K562 (cell line): Measurements from ENCODE around the gene APLNR. TPM values are rescaled to one million over a fixed set of nuclear protein-coding genes. Genes with fewer than 3 reads are reported as not detected.

Experiments used
- E4F1 ChIP-seq: fragments of 250-450 bp; sonication (Bioruptor Pico); IDR thresholded peaks from 2 replicates; pipeline ENCODE4 v1.5.0; 2021; ENCODE audit warnings: mild to moderate bottlenecking, borderline replicate concordance
- EP300 ChIP-seq: IDR thresholded peaks from 2 replicates; pipeline ENCODE4 v1.6.1; 2012; ENCODE audit warnings: low read length, improper control_type of control experiment
- KHSRP ChIP-seq: fragments of 450-650 bp; IDR thresholded peaks from 2 replicates; pipeline ENCODE4 v1.6.1; 2017
- KLF10 ChIP-seq: fragments of 250-450 bp; sonication (Bioruptor Pico); IDR thresholded peaks from 2 replicates; pipeline ENCODE4 v1.6.1; 2021; ENCODE audit warnings: matching md5 sums
- KLF16 ChIP-seq: IDR thresholded peaks from 2 replicates; pipeline ENCODE4 v1.6.1; 2016; ENCODE audit warnings: antibody characterized with exemption
- NCOR1 ChIP-seq: fragments of 450-650 bp; IDR thresholded peaks from 2 replicates; pipeline ENCODE4 v1.6.1; 2016; ENCODE audit warnings: mild to moderate bottlenecking, moderate library complexity
- RBM39 ChIP-seq: fragments of 200-400 bp; formaldehyde crosslinking; optimal IDR thresholded peaks from 2 replicates; pipeline ENCODE3; 2018; ENCODE audit warnings: low read depth, low read length
- SMARCE1 ChIP-seq: fragments of 450-650 bp; IDR thresholded peaks from 2 replicates; pipeline ENCODE4 v1.7.1; 2016; ENCODE audit warnings: mild to moderate bottlenecking
- ZNF217 ChIP-seq: sonication (generic); formaldehyde crosslinking; IDR thresholded peaks from 2 replicates; pipeline ENCODE4 v1.8.0; 2022; ENCODE audit warnings: mild to moderate bottlenecking, missing genetic modification reagents
- ZNF282 ChIP-seq: sonication (generic); formaldehyde crosslinking; IDR thresholded peaks from 2 replicates; pipeline ENCODE4 v1.8.1; 2023; ENCODE audit warnings: missing genetic modification reagents
- ZNF318 ChIP-seq, 2 experiments: fragments of 450-650 bp; IDR thresholded peaks; 2 replicates each; pipeline ENCODE4 v1.6.1; 2016; ENCODE audit warnings: mild to moderate bottlenecking in 2 of 2, borderline replicate concordance in 1 of 2, low read depth in 1 of 2, moderate library complexity in 1 of 2
- ZNF780A ChIP-seq: fragments of 250-450 bp; sonication (Bioruptor Pico); IDR thresholded peaks from 2 replicates; pipeline ENCODE4 v1.5.0; 2021; ENCODE audit warnings: mild to moderate bottlenecking
- polyA plus RNA-seq, 8 experiments: library from polyadenylated mRNA; depleted of rRNA in 4 of 8; stranded (reverse) in 5 of 8; unstranded in 3 of 8; fragments of >200 nt; fragmentation: Nextera tagmentation in 2 of 8; fragmentation: Illumina TruSeq in 1 of 8; extraction: Ambion mirVana in 2 of 8; extraction: Trizol in 1 of 8; gene quantifications; 2 replicates each; pipeline versions ENCODE4 v1.2.1 to v1.2.3, GENCODE V29; 2011 to 2014; ENCODE audit warnings: inconsistent platforms in 1 of 8, missing spikeins in 1 of 8
- total RNA-seq, 7 experiments: library from RNA; depleted of rRNA in 6 of 7; stranded (reverse); fragments of >200 nt in 6 of 7; fragmentation: Illumina TruSeq in 2 of 7; extraction: Trizol in 2 of 7; gene quantifications; 2 replicates each; pipeline versions ENCODE4 v1.2.1 to v1.2.3, GENCODE V29; 2011 to 2021; ENCODE audit warnings: low replicate concordance in 1 of 7
- TF ChIP-seq, protein P1 (sequence below): sonication (generic); formaldehyde crosslinking; IDR thresholded peaks from 2 replicates; pipeline ENCODE4 v1.8.1; 2023; ENCODE audit warnings: mild to moderate bottlenecking, missing genetic modification reagents
- TF ChIP-seq, protein P2 (sequence below): fragments of 250-450 bp; sonication (Bioruptor Pico); IDR thresholded peaks from 2 replicates; pipeline ENCODE4 v1.5.0; 2022; ENCODE audit warnings: mild to moderate bottlenecking

The APLNR gene
- total and polyA plus RNA-seq, 9 of the 15 experiments (the other 6 are each of a cell fraction or from before 2014, with no cell fraction given): 0.15 to 2.0 (median 0.65) TPM

DNA sequence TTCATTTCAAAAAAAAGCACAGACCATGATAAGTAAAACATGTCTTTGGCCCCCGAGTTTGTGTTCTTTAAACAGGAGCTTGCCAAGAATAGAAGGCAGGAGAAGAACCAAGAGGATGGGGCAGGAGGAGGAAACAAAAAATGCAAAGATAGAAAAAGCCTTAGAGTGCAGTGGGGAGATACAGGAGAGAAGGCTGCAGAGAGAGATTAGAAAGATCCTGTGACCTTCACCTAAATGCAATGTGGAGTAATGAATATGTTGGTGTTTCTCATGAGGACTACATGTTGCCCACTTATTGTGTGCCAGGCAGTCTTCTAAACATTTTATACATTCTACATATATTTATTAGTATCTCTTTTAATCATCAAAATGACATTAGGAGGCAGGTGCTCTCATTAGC lies 2.3 kb upstream of the APLNR start (continued):
- TF ChIP-seq ZNF318 (IDR thresholded peaks at IDR 0.05; ENCODE audit: borderline replicate concordance in 1 of 2, low read depth in 1 of 2) (no peak), KLF16 (peak; percentile 37; the same call in 1 of the 2 replicates), ZNF282 (CRISPR knock-in tag) (no peak), KHSRP (no peak), EP300 (peak; percentile 65; the same call in 1 of the 2 replicates), RBM39 (no peak), KLF10 (no peak), ZNF780A (CRISPR knock-in tag) (no peak), NCOR1 (peak; percentile 81), E4F1 (CRISPR knock-in tag) (no peak), SMARCE1 (peak; percentile 42; the same call in 1 of the 2 replicates), ZNF217 (CRISPR knock-in tag) (no peak)
- TF ChIP-seq, protein P1, sequence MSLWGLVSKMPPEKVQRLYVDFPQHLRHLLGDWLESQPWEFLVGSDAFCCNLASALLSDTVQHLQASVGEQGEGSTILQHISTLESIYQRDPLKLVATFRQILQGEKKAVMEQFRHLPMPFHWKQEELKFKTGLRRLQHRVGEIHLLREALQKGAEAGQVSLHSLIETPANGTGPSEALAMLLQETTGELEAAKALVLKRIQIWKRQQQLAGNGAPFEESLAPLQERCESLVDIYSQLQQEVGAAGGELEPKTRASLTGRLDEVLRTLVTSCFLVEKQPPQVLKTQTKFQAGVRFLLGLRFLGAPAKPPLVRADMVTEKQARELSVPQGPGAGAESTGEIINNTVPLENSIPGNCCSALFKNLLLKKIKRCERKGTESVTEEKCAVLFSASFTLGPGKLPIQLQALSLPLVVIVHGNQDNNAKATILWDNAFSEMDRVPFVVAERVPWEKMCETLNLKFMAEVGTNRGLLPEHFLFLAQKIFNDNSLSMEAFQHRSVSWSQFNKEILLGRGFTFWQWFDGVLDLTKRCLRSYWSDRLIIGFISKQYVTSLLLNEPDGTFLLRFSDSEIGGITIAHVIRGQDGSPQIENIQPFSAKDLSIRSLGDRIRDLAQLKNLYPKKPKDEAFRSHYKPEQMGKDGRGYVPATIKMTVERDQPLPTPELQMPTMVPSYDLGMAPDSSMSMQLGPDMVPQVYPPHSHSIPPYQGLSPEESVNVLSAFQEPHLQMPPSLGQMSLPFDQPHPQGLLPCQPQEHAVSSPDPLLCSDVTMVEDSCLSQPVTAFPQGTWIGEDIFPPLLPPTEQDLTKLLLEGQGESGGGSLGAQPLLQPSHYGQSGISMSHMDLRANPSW: no peak
- TF ChIP-seq, protein P2, sequence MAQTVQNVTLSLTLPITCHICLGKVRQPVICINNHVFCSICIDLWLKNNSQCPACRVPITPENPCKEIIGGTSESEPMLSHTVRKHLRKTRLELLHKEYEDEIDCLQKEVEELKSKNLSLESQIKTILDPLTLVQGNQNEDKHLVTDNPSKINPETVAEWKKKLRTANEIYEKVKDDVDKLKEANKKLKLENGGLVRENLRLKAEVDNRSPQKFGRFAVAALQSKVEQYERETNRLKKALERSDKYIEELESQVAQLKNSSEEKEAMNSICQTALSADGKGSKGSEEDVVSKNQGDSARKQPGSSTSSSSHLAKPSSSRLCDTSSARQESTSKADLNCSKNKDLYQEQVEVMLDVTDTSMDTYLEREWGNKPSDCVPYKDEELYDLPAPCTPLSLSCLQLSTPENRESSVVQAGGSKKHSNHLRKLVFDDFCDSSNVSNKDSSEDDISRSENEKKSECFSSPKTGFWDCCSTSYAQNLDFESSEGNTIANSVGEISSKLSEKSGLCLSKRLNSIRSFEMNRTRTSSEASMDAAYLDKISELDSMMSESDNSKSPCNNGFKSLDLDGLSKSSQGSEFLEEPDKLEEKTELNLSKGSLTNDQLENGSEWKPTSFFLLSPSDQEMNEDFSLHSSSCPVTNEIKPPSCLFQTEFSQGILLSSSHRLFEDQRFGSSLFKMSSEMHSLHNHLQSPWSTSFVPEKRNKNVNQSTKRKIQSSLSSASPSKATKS (CRISPR knock-in tag): no peak
